GM18867 (cell line): ENCODE measurements around the gene IL17A.
A peak's percentile ranks its signal among the peaks of the same experiment; 100 is the strongest.

Experiments used
- ATAC-seq: cut with Tn5 transposase; IDR thresholded peaks from one replicate; pipeline ENCODE4 v1.9.1; 2021; ENCODE audit warnings: mild to moderate bottlenecking, moderate library complexity; ENCODE audit not compliant: unreplicated experiment

The IL17A gene

GRCh38 chr6:52210227-52210626 is 24.1 kb downstream of the IL17A start:
- ATAC-seq: peak; percentile 85

GRCh38 chr6:52213127-52213526 is 27.0 kb downstream of the IL17A start:
- ATAC-seq: peak; percentile 33

GRCh38 chr6:52215787-52216186 is 29.6 kb downstream of the IL17A start:
- no peak for ATAC-seq

DNA sequence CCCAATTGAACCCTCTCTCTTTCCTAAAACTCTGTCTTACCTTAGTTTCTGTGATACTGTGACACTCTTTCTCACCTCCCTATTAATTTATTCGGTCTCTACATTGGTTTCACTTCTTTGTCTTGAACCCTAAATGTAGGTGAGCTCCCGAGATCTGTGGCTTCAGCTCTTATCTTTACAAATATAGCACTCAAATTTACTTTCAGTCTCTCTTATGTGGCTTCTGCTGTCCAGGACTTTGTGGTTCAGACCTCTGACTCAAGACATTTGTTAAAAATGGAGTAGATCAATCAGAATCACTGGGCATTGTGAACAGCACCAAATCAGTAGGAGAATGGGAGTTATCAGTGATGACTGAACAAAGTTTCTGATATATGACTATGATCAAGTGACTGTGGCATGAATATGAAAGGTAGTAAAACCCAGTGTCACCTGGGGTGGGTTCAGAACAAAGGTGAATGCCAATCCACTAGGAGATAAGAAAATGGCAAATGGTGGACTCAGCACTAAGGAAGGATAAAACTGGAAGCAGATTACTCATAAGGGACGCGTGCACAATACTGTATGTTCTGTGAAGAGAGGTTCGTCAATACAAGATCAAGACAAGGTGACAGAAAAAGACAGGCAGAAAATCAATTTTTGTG is 30.9 kb downstream of the IL17A start:
- peak; percentile 51 for ATAC-seq

DNA sequence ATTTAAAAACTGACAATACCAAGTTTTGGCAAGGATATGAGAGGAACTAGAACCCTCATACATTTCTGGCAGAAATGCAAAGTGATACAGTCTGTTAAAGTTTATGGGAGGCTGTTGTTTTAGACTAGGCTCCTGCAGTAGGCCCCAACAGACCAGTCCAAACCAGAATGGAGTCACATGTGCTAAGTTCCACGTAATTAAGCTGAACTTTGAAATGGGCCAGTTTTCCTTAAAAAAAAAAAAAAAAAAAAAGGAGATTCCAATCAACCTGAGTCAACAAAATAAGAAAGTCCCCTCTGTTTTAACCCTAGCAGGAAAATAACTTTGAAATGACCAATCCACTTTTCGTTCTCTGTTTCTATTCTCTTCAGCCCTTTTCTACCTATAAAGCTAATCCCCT is 31.6 kb downstream of the IL17A start:
- ATAC-seq: no peak

DNA sequence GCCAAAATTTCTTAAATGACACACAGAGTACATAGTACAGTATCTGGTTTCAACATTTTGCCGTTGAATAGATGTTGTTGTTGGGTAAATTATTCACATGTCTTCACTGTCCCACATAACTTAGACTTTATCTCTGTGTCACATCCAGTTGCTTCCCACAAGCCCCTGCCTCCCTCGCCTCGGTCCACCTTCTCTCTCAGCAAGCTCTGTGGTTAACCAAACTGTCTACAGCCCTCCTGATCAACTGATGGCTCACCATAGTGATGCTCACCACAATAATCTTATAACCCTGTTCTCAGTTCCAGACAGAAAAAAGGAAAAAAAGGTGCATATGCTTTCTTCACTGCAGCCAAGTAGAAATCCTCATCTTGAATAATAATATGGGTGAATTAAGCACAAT is 35.1 kb downstream of the IL17A start:
- peak; percentile 90 for ATAC-seq

GRCh38 chr6:52227495-52227894 is 41.3 kb downstream of the IL17A start:
- ATAC-seq: peak; percentile 98

GRCh38 chr6:52230685-52231084 is 44.5 kb downstream of the IL17A start:
- ATAC-seq: no peak

- ATAC-seq: no peak
Measured at GRCh38 chr6:52231406-52232127, 45.4 kb downstream of the IL17A start.

- no peak for ATAC-seq
Measured at GRCh38 chr6:52233005-52233404, 46.8 kb downstream of the IL17A start.

DNA sequence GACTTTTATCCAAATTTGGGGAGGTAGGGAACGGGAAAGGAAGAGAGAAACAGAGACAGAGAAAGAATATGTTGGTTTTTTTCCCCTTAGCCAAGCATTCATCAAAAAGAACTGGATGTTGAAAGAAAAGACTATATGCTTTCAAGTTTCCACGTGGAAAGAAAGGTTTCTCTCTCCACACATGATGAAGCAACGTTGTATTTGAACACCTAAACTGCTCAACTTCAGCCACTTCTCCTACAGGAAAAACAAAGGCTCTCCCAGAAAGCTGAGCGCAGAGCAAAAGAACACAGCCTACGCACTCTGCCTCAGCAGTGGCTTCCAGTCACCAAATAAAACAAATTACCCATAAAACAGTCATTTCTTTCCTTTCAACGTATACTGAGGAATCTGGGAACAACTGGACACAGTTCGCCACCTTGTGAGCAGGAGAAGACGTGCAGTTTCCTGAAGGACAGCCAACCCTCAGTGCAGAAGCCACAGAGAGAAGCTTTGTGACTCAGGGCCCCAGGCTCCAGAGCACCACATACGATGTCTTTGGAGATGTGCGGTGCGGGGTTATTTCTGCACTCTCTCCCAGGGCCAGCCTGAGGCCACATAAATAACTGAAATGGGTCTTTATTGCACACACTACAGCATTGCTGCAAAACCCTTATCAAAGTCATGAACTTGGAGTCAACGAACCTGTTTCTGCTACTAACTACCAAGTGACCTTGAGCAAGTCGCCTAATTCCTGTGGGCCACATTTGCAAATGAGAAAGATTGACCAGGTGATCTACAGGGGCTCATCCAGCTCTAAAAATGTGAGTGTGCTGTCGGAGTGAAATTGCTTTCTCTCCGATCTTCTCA is 48.0 kb downstream of the IL17A start:
- peak; percentile 81 for ATAC-seq
